Neural cell (in vitro differentiated cells): Measurements from ENCODE around the gene DGCR8. TPM values are rescaled to one million over a fixed set of nuclear protein-coding genes. Genes with fewer than 3 reads are reported as not detected.

ENCODE experiments used
- H2AFZ ChIP-seq: fragments of 200-600, 300-800 bp; sonication (generic), shearing (Covaris generic); 2 replicates; pipeline ENCODE4 v1.6.0; 2014; ENCODE audit warnings: low read depth, mild to moderate bottlenecking, antibody characterized with exemption, low read length, moderate library complexity
- H3F3A ChIP-seq: fragments of 200-600 bp; shearing (Covaris generic); 2 replicates; pipeline ENCODE4 v1.6.1; 2016; ENCODE audit warnings: mild to moderate bottlenecking, moderate library complexity, mixed read lengths, antibody characterized with exemption, low read length; ENCODE audit not compliant: insufficient read depth, poor library complexity, severe bottlenecking
- H3K27ac ChIP-seq: fragments of 200-600, 300-800 bp; sonication (generic), shearing (Covaris generic); 2 replicates; pipeline ENCODE4 v1.5.1; 2014; ENCODE audit warnings: mild to moderate bottlenecking, low read length, moderate library complexity
- H3K27me3 ChIP-seq: fragments of 300-800, 200-600 bp; sonication (generic), shearing (Covaris generic); 2 replicates; pipeline ENCODE4 v1.6.0; 2014; ENCODE audit warnings: mild to moderate bottlenecking, low read depth, low read length, moderate library complexity; ENCODE audit not compliant: insufficient read depth
- H3K36me3 ChIP-seq: fragments of 300-800, 200-600 bp; sonication (generic), shearing (Covaris generic); 2 replicates; pipeline ENCODE4 v1.5.1; 2014; ENCODE audit warnings: mild to moderate bottlenecking, antibody characterized with exemption, low read length, moderate library complexity; ENCODE audit not compliant: insufficient read depth
- H3K4me2 ChIP-seq: fragments of 300-800, 200-600 bp; sonication (generic), shearing (Covaris generic); 2 replicates; pipeline ENCODE4 v1.6.0; 2014; ENCODE audit warnings: mild to moderate bottlenecking, low read length
- H3K4me3 ChIP-seq: fragments of 300-800, 200-600 bp; sonication (generic), shearing (Covaris generic); 2 replicates; pipeline ENCODE4 v1.5.1; 2014; ENCODE audit warnings: mild to moderate bottlenecking, low read length, moderate library complexity
- H3K79me2 ChIP-seq: fragments of 200-600 bp; shearing (Covaris generic); replicated peaks from 2 replicates; pipeline ENCODE4 v1.6.0; 2014; ENCODE audit warnings: mild to moderate bottlenecking, low read length, moderate library complexity; ENCODE audit not compliant: insufficient read depth
- H3K9ac ChIP-seq: fragments of 300-800, 200-600 bp; sonication (generic), shearing (Covaris generic); 2 replicates; pipeline ENCODE4 v1.6.1; 2016; ENCODE audit warnings: mild to moderate bottlenecking, low read length, mixed read lengths
- H3K9me2 ChIP-seq: fragments of 200-600 bp; shearing (Covaris generic); 2 replicates; pipeline ENCODE4 v1.6.1; 2016; ENCODE audit warnings: mild to moderate bottlenecking, low read length, mixed read lengths; ENCODE audit not compliant: insufficient read depth
- H3K9me3 ChIP-seq: fragments of 200-600, 300-800 bp; sonication (generic), shearing (Covaris generic); 2 replicates; pipeline ENCODE4 v1.6.1; 2016; ENCODE audit warnings: mild to moderate bottlenecking, mixed run types, low read length, moderate library complexity, mixed read lengths
- H4K20me1 ChIP-seq: fragments of 200-600 bp; shearing (Covaris generic); 2 replicates; pipeline ENCODE4 v1.6.1; 2016; ENCODE audit warnings: mild to moderate bottlenecking, mixed run types; ENCODE audit not compliant: insufficient read depth
- CTCF ChIP-seq: fragments of 450-650 bp; IDR thresholded peaks from 2 replicates; pipeline ENCODE4 v1.5.1; 2014; ENCODE audit warnings: antibody characterized with exemption, mild to moderate bottlenecking, moderate library complexity; ENCODE audit not compliant: poor library complexity, severe bottlenecking
- EP300 ChIP-seq: fragments of 450-650 bp; conservative IDR thresholded peaks from 2 replicates; pipeline ENCODE4 v1.6.1; 2014; ENCODE audit warnings: antibody characterized with exemption, mild to moderate bottlenecking, moderate library complexity; ENCODE audit not compliant: poor library complexity, severe bottlenecking
- EZH2 ChIP-seq: fragments of 200-600, 300-800 bp; shearing (Covaris generic), sonication (generic); IDR thresholded peaks from 2 replicates; pipeline ENCODE4 v1.6.1; 2014; ENCODE audit warnings: antibody characterized with exemption, low read length, borderline replicate concordance, mild to moderate bottlenecking; ENCODE audit not compliant: insufficient read depth, poor library complexity, severe bottlenecking
- MXI1 ChIP-seq: fragments of 450-650 bp; conservative IDR thresholded peaks from 2 replicates; pipeline ENCODE4 v1.6.1; 2014; ENCODE audit warnings: antibody characterized with exemption, mild to moderate bottlenecking; ENCODE audit not compliant: poor library complexity, severe bottlenecking
- POLR2AphosphoS5 ChIP-seq: IDR thresholded peaks from 2 replicates; pipeline ENCODE4 v1.6.1; 2012
- RAD21 ChIP-seq: fragments of 450-650 bp; conservative IDR thresholded peaks from 2 replicates; pipeline ENCODE4 v1.6.1; 2014; ENCODE audit warnings: antibody characterized with exemption, mild to moderate bottlenecking, moderate library complexity
- REST ChIP-seq: IDR thresholded peaks from 2 replicates; pipeline ENCODE4 v1.6.1; 2012; ENCODE audit warnings: borderline replicate concordance
- SMC3 ChIP-seq: fragments of 450-650 bp; conservative IDR thresholded peaks from 2 replicates; pipeline ENCODE4 v1.6.1; 2014; ENCODE audit warnings: antibody characterized with exemption, mild to moderate bottlenecking, moderate library complexity; ENCODE audit not compliant: poor library complexity
- TAF1 ChIP-seq: IDR thresholded peaks from 2 replicates; pipeline ENCODE4 v1.6.1; 2012; ENCODE audit warnings: low read depth
- polyA plus RNA-seq: library from polyadenylated mRNA; depleted of rRNA; stranded (reverse); fragments of >200 nt; gene quantifications from 2 replicates; pipeline ENCODE4 v1.2.3, GENCODE V29; 2014

DGCR8 gene
- polyA plus RNA-seq, 1 donor from 2014 or later = 48.9 TPM

GRCh38 chr22:20121856-20122415 is 41.9 kb downstream of the DGCR8 start:
- Histone ChIP-seq H3F3A (no peaks in the 10 kb centered on the region), H3K79me2 (peaks cover 25% of the 10 kb centered on the region), H3K27ac (no peak overlapping the region), H3K4me2 (no peak overlapping the region), H3K9me2 (no peaks in the 10 kb centered on the region), H4K20me1 (no peaks in the 10 kb centered on the region), H3K9ac (no peak overlapping the region), H3K4me3 (no peak overlapping the region), H3K9me3 (no peaks in the 10 kb centered on the region), H3K36me3 (no peaks in the 10 kb centered on the region), H3K27me3 (no peaks in the 10 kb centered on the region), H2AFZ (no peak overlapping the region)
- no peak for TF ChIP-seq EP300
- TF ChIP-seq POLR2AphosphoS5 = no peak
- no peak for TF ChIP-seq EZH2
- TF ChIP-seq CTCF = no peak
- no peak for TF ChIP-seq REST
- no peak for TF ChIP-seq SMC3

GRCh38 chr22:20123366-20124082 is 43.5 kb downstream of the DGCR8 start:
- Histone ChIP-seq H3K9me2 (no peaks in the 10 kb centered on the region), H3F3A (no peaks in the 10 kb centered on the region), H3K36me3 (no peaks in the 10 kb centered on the region), H3K27me3 (no peaks in the 10 kb centered on the region), H3K9ac (no peak overlapping the region), H3K79me2 (peaks cover 17% of the 10 kb centered on the region), H3K4me2 (no peak overlapping the region), H3K9me3 (no peaks in the 10 kb centered on the region), H4K20me1 (no peaks in the 10 kb centered on the region), H3K27ac (no peak overlapping the region), H2AFZ (no peak overlapping the region), H3K4me3 (no peak overlapping the region)
- TF ChIP-seq CTCF (no peak), RAD21 (no peak), POLR2AphosphoS5 (no peak), SMC3 (no peak), REST (no peak), TAF1 (no peak), MXI1 (no peak)
